Parathyroid adenoma (tissue), 2 donors: ENCODE data around the gene HAPSTR1.

Source experiments
- H2AFZ ChIP-seq: fragments of 300-600 bp; sonication (generic); one replicate; pipeline ENCODE4 v1.7.0; 2017; ENCODE audit warnings: antibody characterized with exemption, mild to moderate bottlenecking
- H3K27ac ChIP-seq: fragments of 300-600 bp; sonication (generic); one replicate; pipeline ENCODE4 v1.7.0; 2017
- H3K27me3 ChIP-seq: fragments of 300-600 bp; sonication (generic); one replicate; pipeline ENCODE4 v1.7.0; 2017; ENCODE audit warnings: low read length; ENCODE audit not compliant: control insufficient read depth, insufficient read depth
- H3K36me3 ChIP-seq: fragments of 300-600 bp; sonication (generic); one replicate; pipeline ENCODE4 v1.7.0; 2017; ENCODE audit warnings: low read length; ENCODE audit not compliant: control insufficient read depth, insufficient read depth
- H3K4me1 ChIP-seq: fragments of 300-600 bp; sonication (generic); one replicate; pipeline ENCODE4 v1.7.0; 2017; ENCODE audit warnings: control low read depth
- H3K4me2 ChIP-seq: fragments of 300-600 bp; sonication (generic); one replicate; pipeline ENCODE4 v1.7.0; 2017; ENCODE audit warnings: low read length
- H3K4me3 ChIP-seq: fragments of 300-600 bp; sonication (generic); one replicate; pipeline ENCODE4 v1.7.0; 2017; ENCODE audit warnings: low read depth, low read length
- H3K79me2 ChIP-seq: fragments of 300-600 bp; sonication (generic); one replicate; pipeline ENCODE4 v1.7.0; 2017; ENCODE audit warnings: control low read depth
- H3K9ac ChIP-seq: fragments of 300-600 bp; sonication (generic); one replicate; pipeline ENCODE4 v1.7.0; 2017; ENCODE audit warnings: mild to moderate bottlenecking
- H3K9me3 ChIP-seq: fragments of 300-600 bp; sonication (generic); one replicate; pipeline ENCODE4 v1.7.0; 2017; ENCODE audit warnings: low read length; ENCODE audit not compliant: control insufficient read depth
- CTCF ChIP-seq: fragments of 300-600 bp; sonication (generic); IDR thresholded peaks from one replicate; pipeline ENCODE4 v1.7.0; 2017; ENCODE audit warnings: antibody characterized with exemption, mild to moderate bottlenecking
- donor health status: primary hyperparathyroidism.

The HAPSTR1 gene

DNA sequence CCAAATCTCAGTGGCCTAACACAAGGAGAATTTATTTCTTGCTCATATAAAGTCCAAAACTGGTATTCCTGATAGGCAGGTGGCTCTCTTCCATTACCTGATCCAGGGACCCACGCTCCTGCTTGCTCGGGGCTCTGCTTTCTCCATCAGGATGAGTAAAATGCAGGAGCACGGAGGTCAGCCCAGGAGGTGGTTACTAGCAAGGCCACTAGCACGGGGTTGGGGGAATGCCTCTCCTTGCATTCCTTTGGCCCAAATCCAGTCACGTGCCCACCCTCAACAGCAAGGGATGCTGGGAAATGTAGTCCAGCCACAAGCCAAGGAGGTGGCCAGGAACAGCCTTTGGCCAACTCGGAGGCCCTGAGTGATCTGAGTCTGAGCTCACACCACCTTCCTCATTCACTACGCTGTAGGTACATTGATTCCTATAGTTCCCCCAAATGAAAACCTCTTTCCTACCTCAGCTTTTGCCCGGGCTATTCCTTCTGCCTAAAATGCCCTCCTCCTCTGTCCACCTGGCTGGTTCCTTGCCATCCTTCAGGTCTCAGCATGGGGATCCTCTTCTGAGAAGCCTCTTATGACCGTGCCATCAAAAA lies 38.3 kb upstream of the HAPSTR1 start:
- H3K4me1 ChIP-seq: no peaks in the 10 kb centered on the region
- no peaks in the 10 kb centered on the region for H3K79me2 ChIP-seq
- no peak for TF ChIP-seq CTCF
- no peak overlapping the region for H3K4me3 ChIP-seq
- no peak overlapping the region for H3K4me2 ChIP-seq
- no peak overlapping the region for H3K9ac ChIP-seq
- peak overlapping the region; percentile 12 for H2AFZ ChIP-seq
- H3K27me3 ChIP-seq: no peaks in the 10 kb centered on the region
- H3K27ac ChIP-seq: no peak overlapping the region
- H3K36me3 ChIP-seq: no peaks in the 10 kb centered on the region
- H3K9me3 ChIP-seq: no peaks in the 10 kb centered on the region

DNA sequence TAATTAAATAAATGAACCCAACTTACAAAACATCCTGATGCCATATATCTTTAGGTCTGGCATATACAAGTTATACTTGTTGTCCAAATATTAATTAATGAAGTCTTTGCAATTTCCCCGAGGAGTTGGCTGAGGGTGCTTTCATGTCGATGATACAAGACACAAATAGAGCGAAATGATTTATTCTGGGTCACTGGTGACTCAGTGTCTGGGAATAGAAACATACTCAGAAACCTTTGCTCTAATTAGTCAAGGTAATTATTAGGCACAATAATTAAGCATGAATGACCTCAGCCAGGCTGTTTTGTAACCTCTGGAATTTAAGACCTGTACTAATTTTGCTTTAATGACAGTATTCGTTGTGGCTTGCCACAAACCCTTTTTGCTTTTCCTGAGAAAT lies 37.0 kb upstream of the HAPSTR1 start:
- Histone ChIP-seq H3K79me2 (no peaks in the 10 kb centered on the region), H3K27me3 (no peaks in the 10 kb centered on the region), H3K27ac (no peak overlapping the region), H3K4me3 (no peak overlapping the region), H2AFZ (no peak overlapping the region), H3K9ac (no peak overlapping the region), H3K36me3 (no peaks in the 10 kb centered on the region), H3K4me1 (no peaks in the 10 kb centered on the region), H3K4me2 (no peak overlapping the region), H3K9me3 (no peaks in the 10 kb centered on the region)
- TF ChIP-seq CTCF: no peak

DNA sequence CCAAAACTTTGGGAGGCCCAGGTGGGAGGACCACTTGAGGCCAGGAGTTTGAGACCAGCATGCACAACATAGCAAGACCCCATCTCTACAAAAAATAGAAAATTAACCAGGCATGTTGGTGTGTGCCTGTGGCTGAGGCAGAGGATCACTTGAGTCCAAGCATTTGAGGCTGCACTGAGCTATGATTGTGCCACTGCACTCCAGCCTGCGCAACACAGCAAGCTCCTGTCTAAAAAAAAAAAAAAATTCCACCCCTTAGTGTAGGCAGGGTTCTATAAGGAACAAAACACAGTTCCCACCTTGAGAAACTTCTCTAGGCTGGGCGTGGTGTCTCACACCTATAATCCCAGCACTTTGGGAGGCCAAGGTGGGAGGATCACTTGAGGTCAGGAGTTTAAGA lies 36.3 kb upstream of the HAPSTR1 start:
- H3K4me2 ChIP-seq: no peak overlapping the region
- H3K9me3 ChIP-seq: no peaks in the 10 kb centered on the region
- no peaks in the 10 kb centered on the region for H3K79me2 ChIP-seq
- H3K4me3 ChIP-seq: no peak overlapping the region
- H2AFZ ChIP-seq: no peak overlapping the region
- no peak for TF ChIP-seq CTCF
- H3K4me1 ChIP-seq: no peaks in the 10 kb centered on the region
- no peaks in the 10 kb centered on the region for H3K27me3 ChIP-seq
- H3K9ac ChIP-seq: no peak overlapping the region
- no peaks in the 10 kb centered on the region for H3K36me3 ChIP-seq
- no peak overlapping the region for H3K27ac ChIP-seq

- H3K79me2 ChIP-seq: no peaks in the 10 kb centered on the region
- H3K27me3 ChIP-seq: no peaks in the 10 kb centered on the region
- no peaks in the 10 kb centered on the region for H3K36me3 ChIP-seq
- TF ChIP-seq CTCF: no peak
- H3K4me3 ChIP-seq: no peak overlapping the region
- no peak overlapping the region for H3K27ac ChIP-seq
- H3K4me2 ChIP-seq: no peak overlapping the region
- H2AFZ ChIP-seq: no peak overlapping the region
- H3K9me3 ChIP-seq: no peaks in the 10 kb centered on the region
- H3K4me1 ChIP-seq: no peaks in the 10 kb centered on the region
- H3K9ac ChIP-seq: no peak overlapping the region
Observed at GRCh38 chr16:9055661-9056060, 35.8 kb upstream of the HAPSTR1 start.

DNA sequence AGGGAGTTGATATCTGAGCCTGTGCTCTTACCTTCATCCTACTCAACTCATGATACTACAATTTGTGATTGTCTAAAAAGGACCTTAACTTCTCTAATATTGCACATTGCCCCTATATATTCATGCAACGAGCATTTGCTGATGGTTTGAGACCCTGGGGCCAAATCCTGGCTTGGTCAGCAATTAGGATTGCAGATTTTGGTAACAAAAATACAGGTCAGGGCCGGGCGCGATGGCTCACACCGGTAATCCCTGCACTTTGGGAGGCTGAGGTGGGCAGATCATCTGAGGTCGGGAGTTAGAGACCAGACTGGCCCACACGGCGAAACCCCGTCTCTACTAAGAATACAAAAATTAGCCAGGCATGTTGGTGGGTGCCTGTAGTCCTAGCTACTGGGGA lies 35.4 kb upstream of the HAPSTR1 start:
- H3K4me2 ChIP-seq: no peak overlapping the region
- H3K27ac ChIP-seq: no peak overlapping the region
- no peak overlapping the region for H3K9ac ChIP-seq

More for the DNA sequence above, 35.4 kb upstream of the HAPSTR1 start:
- Histone ChIP-seq H3K4me3 (no peak overlapping the region), H2AFZ (no peak overlapping the region), H3K4me1 (no peaks in the 10 kb centered on the region), H3K36me3 (no peaks in the 10 kb centered on the region), H3K27me3 (no peaks in the 10 kb centered on the region), H3K79me2 (no peaks in the 10 kb centered on the region), H3K9me3 (no peaks in the 10 kb centered on the region)
- no peak for TF ChIP-seq CTCF
